ENCODE results near the gene SLC15A1. TPM values are rescaled to one million over a fixed set of nuclear protein-coding genes. Genes with fewer than 3 reads are reported as not detected.

Gene SLC15A1
- total RNA-seq, 2 experiments from 2014 or later = not detected

DNA sequence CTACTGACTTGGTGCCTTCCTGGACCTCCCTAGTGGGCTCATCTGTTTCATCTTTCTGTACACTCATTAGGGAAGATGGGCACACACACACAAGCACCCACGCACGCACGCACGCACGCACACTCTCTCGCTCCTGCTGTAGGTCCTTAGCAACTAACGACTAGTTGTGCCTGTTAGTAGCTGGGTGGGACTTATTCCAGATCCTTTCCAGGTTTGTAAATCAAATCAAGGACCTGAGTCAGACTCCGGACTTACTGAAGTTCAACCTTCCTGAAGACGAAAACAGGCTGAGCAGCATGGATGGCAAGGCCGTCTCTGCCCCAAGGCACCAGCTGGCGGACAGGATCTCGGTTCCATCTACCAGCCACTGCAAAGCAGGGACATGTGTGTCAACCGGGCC is 76.2 kb downstream of the SLC15A1 start:
- Histone ChIP-seq H3K79me2 (ENCODE audit: insufficient read depth, low read depth, low read length) (no peaks in the 10 kb centered on the region), H3K36me3 (ENCODE audit: insufficient read depth, low read length) (no peaks in the 10 kb centered on the region), H4K20me1 (ENCODE audit: insufficient read depth, low read length) (no peaks in the 10 kb centered on the region), H3K9me3 (ENCODE audit: low read length) (no peaks in the 10 kb centered on the region), H2AFZ (ENCODE audit: low read length) (no peak overlapping the region), H3K4me1 (ENCODE audit: insufficient read depth, low read length, poor library complexity, severe bottlenecking) (no peaks in the 10 kb centered on the region), H3K4me3 (ENCODE audit: low read depth, low read length, poor library complexity, severe bottlenecking) (no peak overlapping the region), H3K27ac (ENCODE audit: low read depth, low read length, poor library complexity, severe bottlenecking) (no peak overlapping the region), H3K4me2 (ENCODE audit: low read length) (no peak overlapping the region), H3K9me2 (ENCODE audit: insufficient read depth, low read length) (no peaks in the 10 kb centered on the region)
- no peak for DNase-seq (ENCODE audit: low spot score)
- TF ChIP-seq, protein P1, sequence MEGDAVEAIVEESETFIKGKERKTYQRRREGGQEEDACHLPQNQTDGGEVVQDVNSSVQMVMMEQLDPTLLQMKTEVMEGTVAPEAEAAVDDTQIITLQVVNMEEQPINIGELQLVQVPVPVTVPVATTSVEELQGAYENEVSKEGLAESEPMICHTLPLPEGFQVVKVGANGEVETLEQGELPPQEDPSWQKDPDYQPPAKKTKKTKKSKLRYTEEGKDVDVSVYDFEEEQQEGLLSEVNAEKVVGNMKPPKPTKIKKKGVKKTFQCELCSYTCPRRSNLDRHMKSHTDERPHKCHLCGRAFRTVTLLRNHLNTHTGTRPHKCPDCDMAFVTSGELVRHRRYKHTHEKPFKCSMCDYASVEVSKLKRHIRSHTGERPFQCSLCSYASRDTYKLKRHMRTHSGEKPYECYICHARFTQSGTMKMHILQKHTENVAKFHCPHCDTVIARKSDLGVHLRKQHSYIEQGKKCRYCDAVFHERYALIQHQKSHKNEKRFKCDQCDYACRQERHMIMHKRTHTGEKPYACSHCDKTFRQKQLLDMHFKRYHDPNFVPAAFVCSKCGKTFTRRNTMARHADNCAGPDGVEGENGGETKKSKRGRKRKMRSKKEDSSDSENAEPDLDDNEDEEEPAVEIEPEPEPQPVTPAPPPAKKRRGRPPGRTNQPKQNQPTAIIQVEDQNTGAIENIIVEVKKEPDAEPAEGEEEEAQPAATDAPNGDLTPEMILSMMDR (conservative IDR thresholded peaks at IDR 0.05; ENCODE audit: low read length) = no peak
- no peak for TF ChIP-seq EZH2phosphoT487 (IDR thresholded peaks at IDR 0.05; ENCODE audit: borderline replicate concordance, low read depth, low read length)
- intact Hi-C loops (cut with micrococcal nuclease; ENCODE audit: unreplicated experiment) = no loop called here
- no TSS peak for BruUV-seq (replicated peaks)
- CTCF ChIA-PET (ENCODE audit: unreplicated experiment) = no interaction called here
- POLR2A ChIA-PET = no interaction called here

GRCh38 chr13:98675837-98676236 is 76.6 kb downstream of the SLC15A1 start:
- Histone ChIP-seq H3K9me2 (ENCODE audit: insufficient read depth, low read length) (no peaks in the 10 kb centered on the region), H3K4me3 (ENCODE audit: low read depth, low read length, poor library complexity, severe bottlenecking) (no peak overlapping the region), H3K4me2 (ENCODE audit: low read length) (no peak overlapping the region), H3K4me1 (ENCODE audit: insufficient read depth, low read length, poor library complexity, severe bottlenecking) (no peaks in the 10 kb centered on the region), H3K9me3 (ENCODE audit: low read length) (no peaks in the 10 kb centered on the region), H4K20me1 (ENCODE audit: insufficient read depth, low read length) (no peaks in the 10 kb centered on the region), H3K27ac (ENCODE audit: low read depth, low read length, poor library complexity, severe bottlenecking) (no peak overlapping the region), H2AFZ (ENCODE audit: low read length) (no peak overlapping the region), H3K79me2 (ENCODE audit: insufficient read depth, low read depth, low read length) (no peaks in the 10 kb centered on the region), H3K36me3 (ENCODE audit: insufficient read depth, low read length) (no peaks in the 10 kb centered on the region)
- TF ChIP-seq, protein P1 (conservative IDR thresholded peaks at IDR 0.05; ENCODE audit: low read length) = no peak
- TF ChIP-seq EZH2phosphoT487 (IDR thresholded peaks at IDR 0.05; ENCODE audit: borderline replicate concordance, low read depth, low read length) = no peak
- ChIA-PET POLR2A (no interaction called here), CTCF (ENCODE audit: unreplicated experiment) (no interaction called here)
- DNase-seq (ENCODE audit: low spot score) = no peak
- BruUV-seq (replicated peaks) = no TSS peak
- intact Hi-C loops (cut with micrococcal nuclease; ENCODE audit: unreplicated experiment) = no loop called here

DNA sequence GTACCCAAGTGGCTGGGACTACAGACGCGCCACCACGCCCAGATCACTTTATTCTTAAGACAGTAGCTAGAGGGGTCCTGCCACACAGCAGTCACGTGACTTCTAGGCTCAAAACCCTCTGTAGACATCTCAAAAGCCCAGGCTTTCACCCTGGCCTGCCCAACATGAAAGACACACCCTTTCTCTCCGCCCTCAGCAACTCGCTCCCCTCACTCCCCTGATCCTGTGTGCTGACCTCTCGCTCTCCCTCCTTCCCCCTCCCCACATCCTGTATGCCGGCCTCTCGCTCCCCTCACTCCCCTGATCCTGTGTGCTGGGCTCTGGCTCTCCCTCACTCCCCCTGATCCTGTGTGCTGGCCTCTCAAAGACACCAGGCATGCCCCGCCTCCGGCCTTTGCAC is 77.4 kb downstream of the SLC15A1 start:
- intact Hi-C loops (cut with micrococcal nuclease; ENCODE audit: unreplicated experiment) = no loop called here
- Histone ChIP-seq H3K27ac (ENCODE audit: low read depth, low read length, poor library complexity, severe bottlenecking) (no peak overlapping the region), H3K4me1 (ENCODE audit: insufficient read depth, low read length, poor library complexity, severe bottlenecking) (no peaks in the 10 kb centered on the region), H3K9me3 (ENCODE audit: low read length) (no peaks in the 10 kb centered on the region), H3K4me3 (ENCODE audit: low read depth, low read length, poor library complexity, severe bottlenecking) (no peak overlapping the region), H2AFZ (ENCODE audit: low read length) (no peak overlapping the region), H3K4me2 (ENCODE audit: low read length) (no peak overlapping the region), H3K36me3 (ENCODE audit: insufficient read depth, low read length) (no peaks in the 10 kb centered on the region), H3K9me2 (ENCODE audit: insufficient read depth, low read length) (no peaks in the 10 kb centered on the region), H4K20me1 (ENCODE audit: insufficient read depth, low read length) (no peaks in the 10 kb centered on the region), H3K79me2 (ENCODE audit: insufficient read depth, low read depth, low read length) (no peaks in the 10 kb centered on the region)
- no peak for DNase-seq (ENCODE audit: low spot score)
- BruUV-seq (replicated peaks) = no TSS peak
- no peak for TF ChIP-seq EZH2phosphoT487 (IDR thresholded peaks at IDR 0.05; ENCODE audit: borderline replicate concordance, low read depth, low read length)
- TF ChIP-seq, protein P1 (conservative IDR thresholded peaks at IDR 0.05; ENCODE audit: low read length) = no peak
- ChIA-PET POLR2A (no interaction called here), CTCF (ENCODE audit: unreplicated experiment) (no interaction called here)

Measured in OCI-LY7 (cell line).